Skeletal muscle tissue (tissue), 4 donors: Measurements from ENCODE around the gene CCDC137. TPM values are rescaled to one million over a fixed set of nuclear protein-coding genes. Genes with fewer than 3 reads are reported as not detected.

Experiments used
- H3K27ac ChIP-seq: one replicate; pipeline ENCODE4 v1.7.0; 2013; ENCODE audit warnings: mild to moderate bottlenecking, low read depth, low read length, inconsistent platforms
- H3K27me3 ChIP-seq, 3 donors: one replicate each; pipeline ENCODE4 v1.7.0; 2013; ENCODE audit warnings: low read length in 3 of 3; ENCODE audit not compliant: control insufficient read depth in 3 of 3, insufficient read depth in 3 of 3
- H3K36me3 ChIP-seq, 3 donors: one replicate each; pipeline ENCODE4 v1.7.0; 2013; ENCODE audit warnings: low read length in 3 of 3; ENCODE audit not compliant: control insufficient read depth in 3 of 3, insufficient read depth in 3 of 3
- H3K4me1 ChIP-seq, 3 donors: one replicate each; pipeline ENCODE4 v1.7.0; 2013; ENCODE audit warnings: low read length in 3 of 3, mild to moderate bottlenecking in 3 of 3; ENCODE audit not compliant: control insufficient read depth in 3 of 3, insufficient read depth in 3 of 3
- H3K4me3 ChIP-seq, 3 donors: one replicate each; pipeline ENCODE4 v1.7.0; 2013; ENCODE audit warnings: low read length in 3 of 3
- H3K9ac ChIP-seq, 3 donors: one replicate each; pipeline ENCODE4 v1.7.0; 2013; ENCODE audit warnings: low read length in 3 of 3, mild to moderate bottlenecking in 3 of 3, moderate library complexity in 2 of 3, low read depth in 1 of 3
- H3K9me3 ChIP-seq, 3 donors: one replicate each; pipeline ENCODE4 v1.7.0; 2013; ENCODE audit warnings: low read length in 3 of 3; ENCODE audit not compliant: control insufficient read depth in 3 of 3
- total RNA-seq: library from RNA; depleted of rRNA; stranded (reverse); fragments of >200 nt; gene quantifications from one replicate; pipeline ENCODE4 v1.2.3, GENCODE V29; 2014
- donor health status: Osteomylitis.

Gene CCDC137
- total RNA-seq, 1 donor from 2014 or later, result 5.7 TPM

GRCh38 chr17:81706757-81707624, 40.5 kb downstream of the CCDC137 start:
- H3K4me3 ChIP-seq, result no peak overlapping the region
- H3K9me3 ChIP-seq, result no peaks in the 10 kb centered on the region
- H3K27ac ChIP-seq, result no peak overlapping the region
- H3K27me3 ChIP-seq, result no peaks in the 10 kb centered on the region
- peaks cover 28 to 38% (median 29%) of the 10 kb centered on the region in 3 donors for H3K36me3 ChIP-seq
- H3K4me1 ChIP-seq, result peaks cover 30 to 33% (median 32%) of the 10 kb centered on the region in 3 donors
- H3K9ac ChIP-seq, result no peak overlapping the region

GRCh38 chr17:81707725-81708646, 41.4 kb downstream of the CCDC137 start:
- no peak overlapping the region for H3K27ac ChIP-seq
- no peaks in the 10 kb centered on the region for H3K27me3 ChIP-seq
- H3K4me3 ChIP-seq, result no peak overlapping the region
- H3K9ac ChIP-seq, result no peak overlapping the region
- peaks cover 28 to 38% (median 29%) of the 10 kb centered on the region in 3 donors for H3K36me3 ChIP-seq
- peaks cover 28 to 32% (median 30%) of the 10 kb centered on the region in 3 donors for H3K4me1 ChIP-seq
- H3K9me3 ChIP-seq, result no peaks in the 10 kb centered on the region

- Histone ChIP-seq H3K4me3 (no peak overlapping the region), H3K27ac (no peak overlapping the region), H3K9ac (peak overlapping the region in 1 of 3 donors; percentile 8), H3K4me1 (peaks cover 31 to 37% (median 34%) of the 10 kb centered on the region in 3 donors), H3K36me3 (peaks cover 28 to 38% (median 29%) of the 10 kb centered on the region in 3 donors), H3K9me3 (no peaks in the 10 kb centered on the region), H3K27me3 (no peaks in the 10 kb centered on the region)
Measured at GRCh38 chr17:81708739-81709185, 42.2 kb downstream of the CCDC137 start.

GRCh38 chr17:81710514-81711308, 44.2 kb downstream of the CCDC137 start:
- Histone ChIP-seq H3K36me3 (peaks cover 19 to 28% (median 20%) of the 10 kb centered on the region in 3 donors), H3K9me3 (no peaks in the 10 kb centered on the region), H3K9ac (peak overlapping the region in 2 of 3 donors; percentile 61 to 82), H3K27me3 (no peaks in the 10 kb centered on the region), H3K4me1 (peaks cover 22 to 29% (median 25%) of the 10 kb centered on the region in 3 donors), H3K4me3 (peak overlapping the region; percentile 42 to 67 (median 48)), H3K27ac (no peak overlapping the region)

GRCh38 chr17:81711814-81712467, 45.4 kb downstream of the CCDC137 start, which contains the start of gene SLC25A10:
Gene SLC25A10 (plus strand): TSS chr17:81712284. CDS start chr17:81712427, 143 bp downstream.
- Histone ChIP-seq H3K9me3 (no peaks in the 10 kb centered on the region), H3K27me3 (no peaks in the 10 kb centered on the region), H3K27ac (no peak within 1 kb of the TSS), H3K9ac (peak within 1 kb of the TSS; percentile 61 to 82 (median 67)), H3K36me3 (peaks cover 7 to 16% (median 11%) of the 10 kb centered on the region in 3 donors), H3K4me3 (peak within 1 kb of the TSS; percentile 60 to 72 (median 66)), H3K4me1 (peaks cover 22 to 29% (median 25%) of the 10 kb centered on the region in 3 donors)

GRCh38 chr17:81712468-81713003, 46.0 kb downstream of the CCDC137 start:
- Histone ChIP-seq H3K9me3 (no peaks in the 10 kb centered on the region), H3K4me1 (peaks cover 22 to 29% (median 25%) of the 10 kb centered on the region in 3 donors), H3K36me3 (peaks cover 5 to 10% (median 5%) of the 10 kb centered on the region in 3 donors), H3K27ac (no peak overlapping the region), H3K27me3 (no peaks in the 10 kb centered on the region), H3K9ac (peak overlapping the region; percentile 57 to 82 (median 67)), H3K4me3 (peak overlapping the region; percentile 60 to 72 (median 66))

- peak overlapping the region; percentile 57 to 82 (median 67) for H3K9ac ChIP-seq
- H3K27me3 ChIP-seq, result no peaks in the 10 kb centered on the region
- no peak overlapping the region for H3K27ac ChIP-seq
- H3K4me3 ChIP-seq, result peak overlapping the region; percentile 60 to 72 (median 66)
- peaks cover 22 to 29% (median 25%) of the 10 kb centered on the region in 3 donors for H3K4me1 ChIP-seq
- H3K36me3 ChIP-seq, result peaks cover 0 to 6% (median 0%) of the 10 kb centered on the region in 3 donors
- no peaks in the 10 kb centered on the region for H3K9me3 ChIP-seq
Measured at GRCh38 chr17:81713004-81713555, 46.5 kb downstream of the CCDC137 start.

- H3K36me3 ChIP-seq, result peaks cover 0 to 2% (median 0%) of the 10 kb centered on the region in 3 donors
- H3K9me3 ChIP-seq, result no peaks in the 10 kb centered on the region
- H3K4me3 ChIP-seq, result no peak overlapping the region
- H3K27ac ChIP-seq, result no peak overlapping the region
- no peaks in the 10 kb centered on the region for H3K27me3 ChIP-seq
- peak overlapping the region in 1 of 3 donors; percentile 82 for H3K9ac ChIP-seq
- H3K4me1 ChIP-seq, result peaks cover 22 to 29% (median 25%) of the 10 kb centered on the region in 3 donors
Measured at GRCh38 chr17:81713556-81714411, 47.2 kb downstream of the CCDC137 start.
